Dendritic cell treated with granulocyte-macrophage colony-stimulating factor and Interleukin-4, amounts not matched to agents 40 ng/mL and 50 ng/mL, for 4 days (primary cell): Measurements from ENCODE around the gene HLCS.

Experiments used
- H3K27ac Mint-ChIP-seq: one replicate; pipeline ENCODE4 v1.8.0; 2022; ENCODE audit warnings: mild to moderate bottlenecking, mixed read lengths
- H3K27me3 Mint-ChIP-seq: one replicate; pipeline ENCODE4 v1.8.0; 2022; ENCODE audit warnings: mild to moderate bottlenecking, mixed read lengths
- H3K36me3 Mint-ChIP-seq: one replicate; pipeline ENCODE4 v1.8.0; 2022; ENCODE audit warnings: low read depth, mixed read lengths
- H3K4me1 Mint-ChIP-seq: one replicate; pipeline ENCODE4 v1.8.0; 2022; ENCODE audit warnings: low read depth, mixed read lengths
- H3K4me3 Mint-ChIP-seq: one replicate; pipeline ENCODE4 v1.8.0; 2022; ENCODE audit warnings: mild to moderate bottlenecking, moderate library complexity, mixed read lengths
- H3K9me3 Mint-ChIP-seq: one replicate; pipeline ENCODE4 v1.8.0; 2022; ENCODE audit warnings: mixed read lengths
- intact Hi-C: fragments of 100-400 bp; cut with micrococcal nuclease; formaldehyde crosslinking; loops from one replicate; pipeline ENCODE4 v1.15.0; 2022

The HLCS gene

GRCh38 chr21:36716836-36717235 is 249.6 kb downstream of the HLCS start:
- Mint-ChIP-seq H3K9me3 (no peaks in the 10 kb centered on the region), H3K36me3 (no peaks in the 10 kb centered on the region), H3K4me1 (no peaks in the 10 kb centered on the region), H3K27me3 (peaks cover 69% of the 10 kb centered on the region), H3K4me3 (no peak overlapping the region), H3K27ac (no peak overlapping the region)
- intact Hi-C loops, result no loop called here

- Mint-ChIP-seq H3K9me3 (no peaks in the 10 kb centered on the region), H3K27me3 (peaks cover 71% of the 10 kb centered on the region), H3K4me1 (no peaks in the 10 kb centered on the region), H3K4me3 (no peak overlapping the region), H3K36me3 (no peaks in the 10 kb centered on the region), H3K27ac (no peak overlapping the region)
- intact Hi-C loops, result no loop called here
These were observed 250.1 kb downstream of the HLCS start for GRCh38 chr21:36716387-36716786.

GRCh38 chr21:36713746-36714145 is 252.7 kb downstream of the HLCS start:
- H3K27me3 Mint-ChIP-seq, result peaks cover 83% of the 10 kb centered on the region
- H3K9me3 Mint-ChIP-seq, result no peaks in the 10 kb centered on the region
- intact Hi-C loops, result no loop called here
- H3K4me1 Mint-ChIP-seq, result no peaks in the 10 kb centered on the region
- H3K4me3 Mint-ChIP-seq, result no peak overlapping the region
- H3K36me3 Mint-ChIP-seq, result no peaks in the 10 kb centered on the region
- H3K27ac Mint-ChIP-seq, result no peak overlapping the region

GRCh38 chr21:36710729-36711048 is 255.8 kb downstream of the HLCS start:
- intact Hi-C loops, result no loop called here
- no peak overlapping the region for H3K27ac Mint-ChIP-seq
- peak overlapping the region; percentile 55 for H3K4me3 Mint-ChIP-seq
- H3K9me3 Mint-ChIP-seq, result no peaks in the 10 kb centered on the region
- no peaks in the 10 kb centered on the region for H3K36me3 Mint-ChIP-seq
- H3K27me3 Mint-ChIP-seq, result peaks cover 93% of the 10 kb centered on the region
- peaks cover 19% of the 10 kb centered on the region for H3K4me1 Mint-ChIP-seq

- intact Hi-C loops, result no loop called here
These were observed 256.4 kb downstream of the HLCS start for GRCh38 chr21:36709868-36710728.

GRCh38 chr21:36709030-36709867 is 257.2 kb downstream of the HLCS start:
- intact Hi-C loops, result no loop called here
- Mint-ChIP-seq H3K4me3 (no peak overlapping the region), H3K36me3 (no peaks in the 10 kb centered on the region), H3K9me3 (no peaks in the 10 kb centered on the region), H3K4me1 (peaks cover 19% of the 10 kb centered on the region), H3K27ac (no peak overlapping the region), H3K27me3 (peaks cover 96% of the 10 kb centered on the region)

More at GRCh38 chr21:36709868-36710728, 256.4 kb downstream of the HLCS start:
- peaks cover 19% of the 10 kb centered on the region for H3K4me1 Mint-ChIP-seq
- no peaks in the 10 kb centered on the region for H3K9me3 Mint-ChIP-seq
- no peak overlapping the region for H3K27ac Mint-ChIP-seq
- H3K4me3 Mint-ChIP-seq, result peak overlapping the region; percentile 55
- H3K36me3 Mint-ChIP-seq, result no peaks in the 10 kb centered on the region
- H3K27me3 Mint-ChIP-seq, result peaks cover 96% of the 10 kb centered on the region

GRCh38 chr21:36708286-36709029 is 258.0 kb downstream of the HLCS start:
- Mint-ChIP-seq H3K4me3 (no peak overlapping the region), H3K36me3 (no peaks in the 10 kb centered on the region), H3K4me1 (peaks cover 19% of the 10 kb centered on the region), H3K27ac (no peak overlapping the region), H3K9me3 (no peaks in the 10 kb centered on the region), H3K27me3 (peaks cover 97% of the 10 kb centered on the region)
- intact Hi-C loops, result no loop called here

- H3K36me3 Mint-ChIP-seq, result no peaks in the 10 kb centered on the region
- intact Hi-C loops, result no loop called here
- H3K27ac Mint-ChIP-seq, result no peak overlapping the region
- H3K9me3 Mint-ChIP-seq, result no peaks in the 10 kb centered on the region
- peaks cover 19% of the 10 kb centered on the region for H3K4me1 Mint-ChIP-seq
- no peak overlapping the region for H3K4me3 Mint-ChIP-seq
- peaks cover 97% of the 10 kb centered on the region for H3K27me3 Mint-ChIP-seq
These were observed 258.6 kb downstream of the HLCS start for GRCh38 chr21:36707763-36708285.

- intact Hi-C loops, result no loop called here
These were observed 259.3 kb downstream of the HLCS start for GRCh38 chr21:36706951-36707762.

GRCh38 chr21:36706482-36706852 is 260.0 kb downstream of the HLCS start:
- Mint-ChIP-seq H3K27me3 (peaks cover 99% of the 10 kb centered on the region), H3K36me3 (no peaks in the 10 kb centered on the region), H3K4me1 (peaks cover 19% of the 10 kb centered on the region), H3K4me3 (no peak overlapping the region), H3K9me3 (no peaks in the 10 kb centered on the region), H3K27ac (no peak overlapping the region)
- intact Hi-C loops, result no loop called here

More at GRCh38 chr21:36706951-36707762, 259.3 kb downstream of the HLCS start:
- H3K27me3 Mint-ChIP-seq, result peaks cover 97% of the 10 kb centered on the region
- no peaks in the 10 kb centered on the region for H3K9me3 Mint-ChIP-seq
- no peak overlapping the region for H3K4me3 Mint-ChIP-seq
- no peak overlapping the region for H3K27ac Mint-ChIP-seq
- H3K36me3 Mint-ChIP-seq, result no peaks in the 10 kb centered on the region
- peaks cover 19% of the 10 kb centered on the region for H3K4me1 Mint-ChIP-seq

- H3K9me3 Mint-ChIP-seq, result no peaks in the 10 kb centered on the region
- H3K4me3 Mint-ChIP-seq, result no peak overlapping the region
- H3K27ac Mint-ChIP-seq, result no peak overlapping the region
- H3K27me3 Mint-ChIP-seq, result peaks cover 99% of the 10 kb centered on the region
- H3K36me3 Mint-ChIP-seq, result no peaks in the 10 kb centered on the region
- H3K4me1 Mint-ChIP-seq, result peaks cover 19% of the 10 kb centered on the region
- intact Hi-C loops, result no loop called here
These were observed 260.6 kb downstream of the HLCS start for GRCh38 chr21:36705679-36706481.

- intact Hi-C loops, result no loop called here
- Mint-ChIP-seq H3K27ac (no peak overlapping the region), H3K27me3 (peaks cover 100% of the 10 kb centered on the region), H3K9me3 (no peaks in the 10 kb centered on the region), H3K36me3 (no peaks in the 10 kb centered on the region), H3K4me3 (no peak overlapping the region), H3K4me1 (peaks cover 24% of the 10 kb centered on the region)
These were observed 261.4 kb downstream of the HLCS start for GRCh38 chr21:36704958-36705678.
